ENCODE measurements around the gene RNF114.

Gene RNF114

GRCh38 chr20:49937027-49937929 is 1.1 kb downstream of the RNF114 start:
- TF ChIP-seq CTCF (IDR thresholded peaks at IDR 0.05; ENCODE audit: low read depth, low read length): no peak

GRCh38 chr20:49938173-49939163 is 2.3 kb downstream of the RNF114 start:
- peak overlapping the region; percentile 90 for H3K4me3 ChIP-seq (ENCODE audit: low read depth, low read length)
- TF ChIP-seq CTCF (IDR thresholded peaks at IDR 0.05; ENCODE audit: low read depth, low read length): no peak

More at GRCh38 chr20:49937027-49937929, 1.1 kb downstream of the RNF114 start:
- H3K4me3 ChIP-seq (ENCODE audit: low read depth, low read length): peak overlapping the region; percentile 90

- H3K4me3 ChIP-seq (ENCODE audit: low read depth, low read length): no peak overlapping the region
- no peak for TF ChIP-seq CTCF (IDR thresholded peaks at IDR 0.05; ENCODE audit: low read depth, low read length)
Observed at GRCh38 chr20:49941456-49941855, 5.3 kb downstream of the RNF114 start.

- TF ChIP-seq CTCF (IDR thresholded peaks at IDR 0.05; ENCODE audit: low read depth, low read length): no peak
- no peak overlapping the region for H3K4me3 ChIP-seq (ENCODE audit: low read depth, low read length)
Observed at GRCh38 chr20:49942303-49942702, 6.1 kb downstream of the RNF114 start.

DNA sequence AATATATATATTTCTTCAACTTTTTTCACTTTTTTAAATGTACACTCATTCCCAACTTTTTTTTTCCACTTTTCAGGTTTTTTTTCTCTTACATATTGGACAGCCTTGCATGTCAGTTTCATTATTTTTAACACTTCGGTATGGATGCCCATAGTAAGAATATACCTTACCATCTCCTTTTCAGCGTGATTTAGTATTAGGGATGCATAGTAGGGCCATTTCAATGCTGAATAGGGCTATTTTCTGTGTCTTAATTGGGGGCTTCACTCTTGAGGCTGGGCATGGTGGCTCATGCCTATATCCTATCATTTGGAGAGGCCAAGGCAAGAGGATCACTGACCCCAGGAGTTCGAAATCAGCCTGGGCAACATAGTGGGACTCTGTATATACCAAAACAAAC is 6.7 kb downstream of the RNF114 start:
- H3K4me3 ChIP-seq (ENCODE audit: low read depth, low read length): no peak overlapping the region
- no peak for TF ChIP-seq CTCF (IDR thresholded peaks at IDR 0.05; ENCODE audit: low read depth, low read length)

- H3K4me3 ChIP-seq (ENCODE audit: low read depth, low read length): no peak overlapping the region
- no peak for TF ChIP-seq CTCF (IDR thresholded peaks at IDR 0.05; ENCODE audit: low read depth, low read length)
Observed at GRCh38 chr20:49945306-49945700, 9.1 kb downstream of the RNF114 start.
